Measurements from ENCODE around the gene SMAD7.

- TF ChIP-seq CTCF (IDR thresholded peaks at IDR 0.05) (no peak), POLR2A (IDR thresholded peaks at IDR 0.05) (no peak)
Observed at GRCh38 chr18:48871391-48872166, 79.2 kb downstream of the SMAD7 start.

All from thyroid gland (tissue), 4 donors.